Thymus (tissue), 11 donors: ENCODE measurements around the gene KRCC1. TPM values are rescaled to one million over a fixed set of nuclear protein-coding genes. Genes with fewer than 3 reads are reported as not detected.
"Not testable (repeated sequence)": the region's sequence is repeated elsewhere in the genome, so short reads cannot be mapped to it uniquely, and the experiment has no call there.

Experiments used
- DNase-seq, 9 donors: peaks; one replicate each; pipeline ENCODE4 v3.0.0-alpha.2; 2013; ENCODE audit warnings: low spot score in 9 of 9, low read depth in 6 of 9, missing footprints in 1 of 9
- H3K27ac ChIP-seq, 2 donors: one replicate each; pipeline ENCODE4 v1.5.1; 2013; ENCODE audit warnings: control low read depth in 1 of 2, low read depth in 1 of 2, low read length in 1 of 2, mild to moderate bottlenecking in 1 of 2, moderate library complexity in 1 of 2
- H3K27me3 ChIP-seq, 2 donors: one replicate each; pipeline ENCODE4 v1.5.1; 2013; ENCODE audit warnings: low read length in 1 of 2; ENCODE audit not compliant: control insufficient read depth in 2 of 2, insufficient read depth in 1 of 2
- H3K36me3 ChIP-seq, 2 donors: one replicate each; pipeline ENCODE4 v1.5.1; 2013; ENCODE audit warnings: low read length in 1 of 2, mild to moderate bottlenecking in 1 of 2, moderate library complexity in 1 of 2; ENCODE audit not compliant: control insufficient read depth in 2 of 2, insufficient read depth in 2 of 2
- H3K4me1 ChIP-seq, 2 donors: one replicate each; pipeline ENCODE4 v1.5.1; 2013; ENCODE audit warnings: low read length in 2 of 2; ENCODE audit not compliant: control insufficient read depth in 2 of 2, insufficient read depth in 2 of 2
- H3K4me3 ChIP-seq, 2 donors: one replicate each; pipeline ENCODE4 v1.5.1; 2013; ENCODE audit warnings: low read length in 2 of 2, control low read depth in 1 of 2, mild to moderate bottlenecking in 1 of 2
- H3K9me3 ChIP-seq, 2 donors: one replicate each; pipeline ENCODE4 v1.5.1; 2013; ENCODE audit warnings: low read length in 1 of 2, mild to moderate bottlenecking in 1 of 2; ENCODE audit not compliant: control insufficient read depth in 2 of 2, insufficient read depth in 1 of 2
- WGBS: extraction: QIAGEN DNeasy Blood & Tissue Kit; methylation state at CpG from one replicate; pipeline ENCODE4 v1.1.7; 2013; 5-methylcytosine and 5-hydroxymethylcytosine counted together
- polyA plus RNA-seq: library from polyadenylated mRNA; stranded (reverse); fragments of 200-250 nt; gene quantifications from one replicate; pipeline ENCODE4 v1.2.3, GENCODE V29; 2013
- total RNA-seq: library from RNA; stranded (reverse); fragments of 120-200 nt; gene quantifications from one replicate; pipeline ENCODE4 v1.2.4, GENCODE V29; 2013
- donor health status: healthy.

KRCC1 gene
- total and polyA plus RNA-seq, 2 donors = 42.3 to 57.2 TPM

DNA sequence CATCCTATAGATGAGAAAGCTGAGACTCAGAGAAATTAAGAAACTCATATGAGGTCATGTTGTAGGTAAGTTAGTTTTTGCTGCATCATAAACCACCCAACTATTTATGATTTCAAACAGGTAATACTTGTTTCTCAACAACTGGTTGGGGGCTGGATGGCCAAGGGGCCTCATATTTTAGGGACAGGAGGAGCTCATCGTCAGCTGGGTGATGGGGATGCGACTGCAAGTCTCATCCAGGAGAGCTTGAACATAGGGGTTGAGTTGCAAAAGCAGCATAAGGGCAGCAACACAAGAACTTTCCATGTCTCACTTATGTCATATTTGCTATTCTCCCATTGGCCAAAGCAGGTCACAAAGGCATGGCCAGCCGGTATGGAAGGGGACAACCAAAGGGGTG is 35.6 kb downstream of the KRCC1 start:
- H3K36me3 ChIP-seq = no peaks in the 10 kb centered on the region
- DNase-seq = no peak
- peaks cover 3 to 7% of the 10 kb centered on the region in 2 donors for H3K9me3 ChIP-seq
- H3K27me3 ChIP-seq = peaks cover 0 to 7% of the 10 kb centered on the region in 2 donors
- peaks cover 0 to 11% of the 10 kb centered on the region in 2 donors for H3K4me1 ChIP-seq
- H3K4me3 ChIP-seq = no peak overlapping the region
- WGBS = 91% methylated on average over 3 of the region's 3 CpGs
- no peak overlapping the region for H3K27ac ChIP-seq

DNA sequence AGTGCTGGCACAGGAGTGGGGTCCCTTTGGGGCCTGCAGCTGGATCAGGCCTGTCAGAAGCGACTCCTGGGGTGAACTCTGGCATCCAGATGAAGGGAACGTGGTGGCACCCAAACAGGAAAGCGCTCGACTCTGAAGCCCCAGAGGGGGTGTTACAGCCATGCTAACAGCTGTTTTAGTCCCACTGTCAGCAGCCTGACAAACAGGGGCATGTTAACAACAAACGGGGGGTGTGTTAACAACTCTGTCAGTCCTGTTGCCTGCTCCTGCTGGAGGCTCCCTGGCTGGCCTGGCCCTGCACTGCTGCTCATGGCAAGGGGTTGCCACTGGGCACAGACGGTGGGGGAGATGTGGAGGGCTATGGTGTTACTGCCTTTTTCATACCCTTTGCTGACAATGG is 36.7 kb downstream of the KRCC1 start:
- peaks cover 3 to 7% of the 10 kb centered on the region in 2 donors for H3K9me3 ChIP-seq
- WGBS = 97% methylated on average over 6 of the region's 6 CpGs
- no peaks in the 10 kb centered on the region for H3K36me3 ChIP-seq
- no peak for DNase-seq
- H3K4me3 ChIP-seq = no peak overlapping the region
- H3K27me3 ChIP-seq = peaks cover 0 to 7% of the 10 kb centered on the region in 2 donors
- no peak overlapping the region for H3K27ac ChIP-seq
- H3K4me1 ChIP-seq = peaks cover 0 to 11% of the 10 kb centered on the region in 2 donors

DNA sequence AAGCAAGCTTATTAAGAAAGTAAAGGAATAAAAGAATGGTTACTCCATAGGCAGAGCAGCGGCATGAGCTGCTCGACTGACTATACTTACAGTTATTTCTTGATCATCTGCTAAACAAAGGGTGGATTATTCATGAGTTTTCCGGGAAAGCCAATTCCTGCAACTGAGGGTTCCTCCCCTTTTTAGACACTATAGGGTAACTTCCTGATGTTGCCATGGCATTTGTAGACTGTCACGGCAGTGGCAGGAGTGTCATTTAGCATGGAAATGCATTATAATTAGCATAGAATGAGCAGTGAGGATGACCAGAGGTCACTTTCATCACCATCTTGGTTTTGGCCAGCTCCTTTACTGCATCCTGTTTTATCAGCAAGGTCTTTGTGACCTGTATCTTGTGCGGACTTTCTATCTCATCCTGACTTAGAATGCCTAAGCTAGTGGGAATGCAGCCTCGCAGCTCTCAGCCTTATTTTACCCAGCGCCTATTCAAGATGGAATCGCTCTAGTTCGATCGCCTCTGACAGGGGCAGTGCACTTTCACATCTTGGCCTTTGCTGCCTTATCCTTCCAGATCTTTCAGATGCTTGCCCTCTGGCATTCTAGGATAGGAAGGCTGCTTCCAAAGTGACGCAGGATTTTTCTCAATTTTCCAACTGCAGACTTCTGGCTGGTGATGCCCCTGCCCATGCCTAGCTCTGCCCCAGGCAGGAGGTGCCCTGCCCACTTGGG is 37.3 kb downstream of the KRCC1 start:
- H3K4me1 ChIP-seq = peaks cover 0 to 11% of the 10 kb centered on the region in 2 donors
- H3K4me3 ChIP-seq, H3K9me3 ChIP-seq, H3K36me3 ChIP-seq, H3K27me3 ChIP-seq, DNase-seq, H3K27ac ChIP-seq: not testable (repeated sequence)
- 98% methylated on average over 11 of the region's 11 CpGs for WGBS

DNA sequence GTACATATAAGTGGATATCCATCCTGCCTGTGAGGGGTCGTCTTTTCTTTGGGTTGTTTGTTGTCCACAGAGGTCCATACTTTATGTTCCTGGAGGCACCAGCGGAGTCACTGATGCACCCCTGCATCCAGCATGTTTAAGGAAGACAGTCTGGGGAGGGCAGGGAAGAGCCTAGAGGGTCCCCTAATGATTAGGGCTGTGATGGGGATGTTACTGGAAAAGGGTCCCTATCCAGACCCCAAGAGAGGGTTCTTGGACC is 37.9 kb downstream of the KRCC1 start:
- not testable (repeated sequence) for H3K27me3 ChIP-seq, DNase-seq, H3K9me3 ChIP-seq, H3K36me3 ChIP-seq, H3K27ac ChIP-seq, H3K4me3 ChIP-seq
- WGBS = 96% methylated on average over 2 of the region's 2 CpGs
- H3K4me1 ChIP-seq = peaks cover 0 to 11% of the 10 kb centered on the region in 2 donors

DNA sequence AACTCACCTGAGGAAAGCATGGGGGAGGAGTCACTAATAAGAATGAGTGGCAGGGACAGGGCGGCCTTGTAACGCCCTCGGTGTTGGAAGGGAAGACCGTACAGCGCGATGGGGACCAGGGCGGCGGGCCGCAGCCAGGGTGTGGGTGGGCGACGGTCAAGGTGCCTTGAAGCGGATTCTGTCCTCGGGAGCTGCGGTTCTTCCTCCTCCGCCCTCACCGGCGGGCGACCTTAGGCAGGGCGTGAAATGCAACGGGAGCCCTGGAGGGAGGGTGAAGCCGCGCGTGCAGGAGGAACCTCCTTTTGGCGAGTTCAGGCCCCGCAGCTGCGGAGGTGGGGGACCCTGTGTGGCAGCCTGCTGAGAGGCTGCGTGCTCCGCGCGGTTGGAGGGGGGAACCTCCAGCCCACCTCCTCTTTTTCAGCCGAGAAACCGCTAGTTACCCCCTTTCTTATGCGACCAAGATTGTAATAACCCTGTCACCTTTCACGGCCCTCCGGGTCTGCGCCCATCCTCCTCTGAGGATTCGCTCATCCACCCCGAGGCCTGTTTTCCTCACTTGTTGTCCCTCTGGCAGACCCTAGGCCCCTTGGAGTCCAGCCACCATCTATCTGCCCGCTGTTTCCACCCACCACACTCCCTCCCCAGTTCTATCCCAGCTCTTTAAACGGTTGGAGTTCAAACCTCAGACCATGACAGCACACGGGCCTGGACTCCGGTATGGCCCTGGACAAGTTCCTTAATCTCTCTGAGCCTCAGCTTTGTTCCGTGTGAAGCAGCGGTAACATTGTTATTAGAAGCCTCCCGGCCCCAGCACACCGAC is 38.4 kb downstream of the KRCC1 start:
- H3K4me3 ChIP-seq = peak overlapping the region; percentile 58 to 61
- H3K4me1 ChIP-seq = peaks cover 0 to 11% of the 10 kb centered on the region in 2 donors
- no peaks in the 10 kb centered on the region for H3K36me3 ChIP-seq
- peak overlapping the region in 1 of 2 donors; percentile 18 for H3K27ac ChIP-seq
- 22% methylated on average over 46 of the region's 46 CpGs for WGBS
- peaks cover 3 to 7% of the 10 kb centered on the region in 2 donors for H3K9me3 ChIP-seq
- peak in 3 of 9 donors; percentile 4 to 55 (median 17) for DNase-seq
- peaks cover 0 to 7% of the 10 kb centered on the region in 2 donors for H3K27me3 ChIP-seq

DNA sequence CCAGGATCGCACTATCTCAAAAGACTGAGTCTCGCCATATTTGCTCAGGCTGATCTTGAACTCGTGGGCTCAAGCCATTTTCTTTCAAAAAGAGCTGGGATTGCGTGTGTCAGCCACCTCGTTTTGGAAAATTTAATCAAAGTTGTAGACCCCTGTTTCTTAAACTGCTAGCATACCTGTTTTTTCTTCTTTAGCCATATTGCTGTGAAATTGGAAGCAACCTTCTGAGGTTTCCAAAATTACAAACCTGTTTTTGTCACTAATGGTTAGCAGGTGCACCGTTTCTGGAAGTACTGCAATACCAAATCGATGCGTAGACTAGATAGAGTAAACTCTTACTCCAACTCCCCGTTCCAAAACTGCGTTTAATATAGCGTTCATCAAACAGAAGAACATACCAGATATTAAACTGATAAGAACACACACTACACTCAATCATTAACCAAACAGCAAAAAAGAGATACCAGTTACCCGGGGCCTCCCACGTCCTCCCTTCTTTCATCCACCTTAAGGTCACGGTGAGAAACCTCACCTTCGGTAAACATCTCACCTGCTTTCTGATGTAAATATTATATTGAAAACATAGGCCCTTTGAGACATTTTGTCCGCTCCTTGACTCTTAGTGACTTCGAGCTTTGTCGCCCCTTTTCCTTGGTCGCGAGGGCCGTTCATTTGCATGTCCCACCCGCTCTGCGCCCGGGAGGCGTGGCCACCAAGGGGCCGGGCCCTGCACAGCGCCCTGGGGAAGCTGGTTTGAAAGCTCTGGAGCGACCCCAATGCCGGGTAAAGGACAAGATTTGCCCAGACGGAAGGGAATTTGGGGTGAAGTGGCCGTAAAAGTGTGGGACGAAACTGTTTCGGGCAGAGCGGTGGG is 39.3 kb downstream of the KRCC1 start, which contains the start of gene RNU2-63P:
Gene RNU2-63P (minus strand): TSS at position 462 of the 874 bp plus-strand sequence.
- DNase-seq = peak; percentile 50 to 86 (median 66)
- Histone ChIP-seq H3K4me1 (peaks cover 0 to 11% of the 10 kb centered on the region in 2 donors), H3K27ac (peak within 1 kb of the TSS; percentile 42 to 83), H3K4me3 (peak within 1 kb of the TSS; percentile 58 to 61), H3K36me3 (no peaks in the 10 kb centered on the region), H3K9me3 (peaks cover 3 to 7% of the 10 kb centered on the region in 2 donors), H3K27me3 (peaks cover 0 to 7% of the 10 kb centered on the region in 2 donors)
- WGBS = 13% methylated on average over 34 of the region's 34 CpGs

DNA sequence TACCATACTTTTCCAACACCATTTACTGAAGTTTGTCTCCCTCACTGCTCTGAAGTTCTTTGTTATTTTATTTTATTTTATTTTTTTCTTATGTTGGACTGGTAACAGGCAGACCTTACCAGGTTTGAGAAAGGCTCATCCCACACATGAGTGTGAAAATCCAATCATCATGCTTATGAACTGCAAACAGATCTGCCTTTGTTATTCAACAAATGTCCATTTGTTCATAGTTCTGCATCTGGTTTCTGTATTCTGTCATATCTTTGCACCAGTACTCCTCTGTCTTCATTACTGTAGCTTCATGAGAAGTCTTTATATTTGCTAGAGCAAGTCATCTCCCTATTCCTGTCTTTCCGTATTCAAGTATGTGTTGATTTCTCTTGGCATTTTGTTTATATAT is 44.6 kb downstream of the KRCC1 start:
- Histone ChIP-seq H3K4me1 (no peaks in the 10 kb centered on the region), H3K9me3 (no peaks in the 10 kb centered on the region), H3K36me3 (no peaks in the 10 kb centered on the region), H3K4me3 (no peak overlapping the region), H3K27me3 (no peaks in the 10 kb centered on the region), H3K27ac (no peak overlapping the region)
- WGBS = 100% methylated on average over 1 of the region's 1 CpG
- no peak for DNase-seq

DNA sequence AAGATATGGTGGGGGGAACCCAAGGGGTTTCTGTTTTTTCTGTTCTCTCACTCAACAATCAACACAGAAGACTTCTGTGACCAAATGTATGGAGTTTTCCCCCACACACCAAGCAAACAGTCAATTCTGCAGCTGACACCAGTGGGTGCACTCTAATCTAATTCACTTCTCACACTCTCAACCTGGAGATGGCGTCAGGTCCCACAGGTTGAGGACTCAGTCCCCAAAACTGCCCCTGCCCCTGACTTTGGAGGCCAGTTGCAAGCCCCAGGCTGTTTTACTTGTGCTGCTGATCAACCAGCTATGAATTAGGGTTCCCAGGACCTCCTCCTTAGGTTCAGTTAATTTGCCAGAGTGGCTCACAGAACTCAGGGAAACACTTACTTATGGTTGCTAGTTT is 45.4 kb downstream of the KRCC1 start:
- Histone ChIP-seq H3K4me1 (no peaks in the 10 kb centered on the region), H3K9me3 (no peaks in the 10 kb centered on the region), H3K4me3 (no peak overlapping the region), H3K36me3 (no peaks in the 10 kb centered on the region), H3K27me3 (no peaks in the 10 kb centered on the region), H3K27ac (no peak overlapping the region)
- 98% methylated on average over 1 of the region's 1 CpG for WGBS
- DNase-seq = no peak
